GM23338 (cell line): ENCODE data around the gene CELA1.

Experiments used
- CREB1 ChIP-seq: fragments of 250-450 bp; sonication (Bioruptor Pico); IDR thresholded peaks from 2 replicates; pipeline ENCODE4 v1.5.0; 2020; ENCODE audit warnings: low read depth, mild to moderate bottlenecking, moderate library complexity
- CTCF ChIP-seq, 2 experiments: fragments of 200-600 bp in 1 of 2; sonication (generic) in 1 of 2; conservative IDR thresholded peaks; 2 replicates each; pipeline versions ENCODE4 v1.5.1 to v1.6.1; 2016 to 2017; ENCODE audit warnings: antibody characterized with exemption in 2 of 2, low read depth in 2 of 2, mild to moderate bottlenecking in 2 of 2, moderate library complexity in 1 of 2
- EZH2 ChIP-seq: fragments of 200-600 bp; sonication (generic); IDR thresholded peaks from one replicate; pipeline ENCODE4 v1.8.0; 2017; ENCODE audit warnings: antibody characterized with exemption, mild to moderate bottlenecking, low read depth; ENCODE audit not compliant: unreplicated experiment
- EZH2phosphoT487 ChIP-seq: fragments of 200-600 bp; sonication (generic); IDR thresholded peaks from one replicate; pipeline ENCODE4 v1.8.1; 2018; ENCODE audit warnings: antibody characterized with exemption; ENCODE audit not compliant: unreplicated experiment
- POLR2AphosphoS5 ChIP-seq: IDR thresholded peaks from 2 replicates; pipeline ENCODE4 v1.6.1; 2016; ENCODE audit warnings: antibody characterized with exemption, low read depth
- REST ChIP-seq: IDR thresholded peaks from one replicate; pipeline ENCODE4 v1.6.1; 2018; ENCODE audit warnings: antibody characterized with exemption; ENCODE audit not compliant: unreplicated experiment
- ZNF331 ChIP-seq: fragments of 250-450 bp; sonication (Bioruptor Pico); IDR thresholded peaks from 2 replicates; pipeline ENCODE4 v1.5.0; 2020; ENCODE audit warnings: low read depth, mild to moderate bottlenecking, moderate library complexity

- TF ChIP-seq CREB1 (CRISPR knock-in tag) (no peak), CTCF (conservative IDR thresholded peaks at IDR 0.05; ENCODE audit: low read depth in 2 of 2) (no peak), EZH2 (no peak), EZH2phosphoT487 (no peak), REST (no peak), POLR2AphosphoS5 (no peak), ZNF331 (CRISPR knock-in tag) (no peak)
Observed at GRCh38 chr12:51307655-51308593, 38.6 kb downstream of the CELA1 start.
